Lower leg skin (tissue), 3 donors: Measurements from ENCODE around the gene FBXL19.

Experiments used
- CTCF ChIP-seq, 3 donors: fragments of 450-650 bp; IDR thresholded peaks; one replicate each; pipeline ENCODE4 v1.5.1; 2016; ENCODE audit warnings: antibody characterized with exemption in 3 of 3, mild to moderate bottlenecking in 3 of 3, moderate library complexity in 2 of 3
- POLR2A ChIP-seq, 2 donors: fragments of 450-650 bp; IDR thresholded peaks; one replicate each; pipeline ENCODE4 v1.6.1; 2016 to 2017; ENCODE audit warnings: antibody characterized with exemption in 2 of 2, mild to moderate bottlenecking in 1 of 2, moderate library complexity in 1 of 2

- no peak for TF ChIP-seq CTCF (IDR thresholded peaks at IDR 0.05)
- TF ChIP-seq POLR2A (IDR thresholded peaks at IDR 0.05): no peak
Measured at GRCh38 chr16:30948667-30949649, 25.6 kb downstream of the FBXL19 start, which contains the start of gene ORAI3.
